HG02588 (cell line): ENCODE results near the gene ZNF558.

Experiments used
- ATAC-seq: cut with Tn5 transposase; IDR thresholded peaks from one replicate; pipeline ENCODE4 v1.9.1; 2021; ENCODE audit warnings: mild to moderate bottlenecking, moderate library complexity; ENCODE audit not compliant: unreplicated experiment

Gene ZNF558

DNA sequence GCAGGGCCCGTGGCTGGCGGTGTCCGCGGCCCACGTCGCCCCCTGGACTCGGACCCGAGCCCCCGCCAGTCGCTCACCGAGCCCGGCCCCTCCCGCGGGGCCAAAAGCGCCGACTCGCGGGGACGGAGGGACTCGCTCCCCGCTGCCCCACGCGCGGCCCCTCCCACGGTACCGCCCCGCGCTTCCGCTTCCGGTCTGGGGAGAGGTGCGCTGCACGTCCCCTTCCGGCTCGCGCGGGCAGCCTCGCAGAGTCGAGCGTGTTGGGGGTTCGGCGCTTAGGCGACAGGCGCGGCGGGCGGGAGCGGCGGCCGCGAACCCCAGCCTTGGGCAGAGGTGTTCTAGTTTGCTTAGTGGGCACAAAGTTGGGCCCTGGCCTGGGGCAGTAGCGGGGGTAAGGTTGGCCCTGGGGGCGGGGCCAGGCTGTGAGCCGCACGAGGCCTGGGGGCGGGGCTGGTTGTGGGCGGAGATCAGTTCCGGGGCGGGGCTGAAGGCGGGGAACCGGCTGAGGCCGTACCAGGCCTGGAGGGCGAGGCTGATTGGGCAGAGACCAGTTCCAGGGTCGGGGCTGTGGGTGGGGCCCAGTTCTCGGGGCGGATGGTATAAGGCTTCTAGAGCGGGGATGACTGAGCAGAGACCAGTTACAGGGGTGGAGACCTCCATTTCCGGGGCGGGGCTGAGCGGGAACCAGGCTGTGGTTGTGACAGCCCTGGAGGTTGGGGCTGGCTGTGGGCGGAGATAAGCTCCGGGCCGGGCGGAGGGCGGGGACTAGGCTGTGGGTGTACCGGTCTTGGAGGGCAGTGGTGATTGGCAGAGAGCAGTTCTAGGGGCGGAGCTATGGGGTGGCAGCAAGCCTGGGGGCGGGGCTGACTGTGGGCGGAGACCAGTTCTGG, at the start of gene ZNF558, which contains the start of gene MBD3L1:
Gene ZNF558 (minus strand): TSS at position 173 of the 890 bp plus-strand sequence. CDS start 9,645 bp downstream, outside the sequence.
Gene MBD3L1 (plus strand): TSS at position 246 of the 890 bp plus-strand sequence. CDS start 10,302 bp downstream, outside the sequence.
- peak; percentile 73 for ATAC-seq

DNA sequence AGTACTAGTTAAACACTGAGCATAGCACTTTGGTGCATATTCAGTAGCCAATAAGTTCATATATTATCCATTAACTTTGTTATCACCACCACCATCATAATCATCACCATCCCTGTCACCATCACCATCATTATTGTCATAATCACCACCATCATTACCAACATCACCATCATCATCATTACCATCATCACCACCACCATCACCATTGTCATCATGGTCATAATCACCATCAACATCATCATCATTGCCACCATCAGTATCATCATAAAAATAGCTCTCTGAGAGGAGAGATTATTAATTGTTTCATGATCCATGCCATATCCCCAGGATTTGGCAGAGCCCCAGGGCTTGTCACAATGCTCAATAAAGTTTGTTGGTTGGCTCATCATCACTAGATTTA, 49.4 kb upstream of the ZNF558 start:
- ATAC-seq, result no peak

- no peak for ATAC-seq
Observed at GRCh38 chr19:8880868-8881488, 48.9 kb upstream of the ZNF558 start.

- no peak for ATAC-seq
Observed at GRCh38 chr19:8877854-8878705, 46.0 kb upstream of the ZNF558 start.

DNA sequence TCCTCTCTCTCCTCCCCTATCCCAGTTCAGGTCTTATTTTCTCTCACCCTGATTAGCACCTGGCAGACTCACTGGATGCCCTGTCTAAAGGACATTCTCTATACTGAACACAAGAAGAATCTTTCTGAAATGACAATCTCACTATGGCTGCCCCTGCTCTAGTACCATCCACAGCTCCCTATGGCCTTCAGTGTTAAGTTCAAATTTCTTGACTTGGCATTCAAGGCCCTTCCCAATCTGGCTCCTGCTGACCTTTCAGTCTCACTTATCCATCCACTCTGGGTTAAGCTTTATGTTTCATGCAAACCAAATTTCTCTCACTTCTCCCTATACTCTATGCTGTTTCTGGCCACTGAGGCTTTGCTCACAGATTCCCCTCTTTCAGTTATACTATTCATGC, 34.2 kb upstream of the ZNF558 start:
- no peak for ATAC-seq

GRCh38 chr19:8858260-8858659, 26.2 kb upstream of the ZNF558 start:
- no peak for ATAC-seq

GRCh38 chr19:8850488-8850887, 18.4 kb upstream of the ZNF558 start:
- ATAC-seq, result no peak

DNA sequence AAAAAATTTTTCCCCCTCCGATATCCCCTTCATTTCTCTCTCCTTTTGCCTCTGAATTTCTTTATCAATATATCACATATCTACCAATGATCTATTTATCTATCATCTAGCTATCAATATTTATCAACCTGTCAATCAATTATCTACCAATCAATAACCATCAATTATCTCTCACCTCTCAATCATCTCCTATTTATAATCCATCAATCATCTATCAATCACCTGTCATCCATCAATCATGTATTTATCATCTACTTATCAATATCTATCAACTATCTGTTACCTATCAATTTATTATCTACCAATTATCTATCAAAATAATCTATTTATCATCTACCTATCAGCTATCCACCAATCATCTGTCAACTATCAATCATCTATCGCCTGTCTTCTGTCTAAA, 17.1 kb upstream of the ZNF558 start:
- no peak for ATAC-seq

DNA sequence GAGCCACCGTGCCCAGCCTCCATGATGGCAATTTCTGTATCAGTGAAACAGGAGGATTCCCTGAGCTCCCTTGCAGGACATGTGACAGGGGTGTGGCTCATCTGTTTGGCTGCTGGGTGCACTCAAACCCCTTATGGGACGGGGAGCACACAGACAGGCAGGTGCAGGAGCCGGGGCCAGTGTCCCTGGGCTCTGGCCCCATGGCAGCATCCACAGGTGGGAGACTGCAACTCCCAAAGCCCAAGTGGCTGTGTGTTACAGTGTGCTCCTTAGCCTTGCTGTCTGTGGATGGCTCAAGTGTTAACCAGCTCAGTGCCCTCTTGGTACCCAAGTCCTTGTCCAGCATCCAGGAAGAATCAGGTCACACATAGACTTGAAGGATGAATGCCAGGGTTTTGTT, 14.7 kb upstream of the ZNF558 start:
- no peak for ATAC-seq

- no peak for ATAC-seq
Observed at GRCh38 chr19:8840708-8841107, 8.6 kb upstream of the ZNF558 start.

DNA sequence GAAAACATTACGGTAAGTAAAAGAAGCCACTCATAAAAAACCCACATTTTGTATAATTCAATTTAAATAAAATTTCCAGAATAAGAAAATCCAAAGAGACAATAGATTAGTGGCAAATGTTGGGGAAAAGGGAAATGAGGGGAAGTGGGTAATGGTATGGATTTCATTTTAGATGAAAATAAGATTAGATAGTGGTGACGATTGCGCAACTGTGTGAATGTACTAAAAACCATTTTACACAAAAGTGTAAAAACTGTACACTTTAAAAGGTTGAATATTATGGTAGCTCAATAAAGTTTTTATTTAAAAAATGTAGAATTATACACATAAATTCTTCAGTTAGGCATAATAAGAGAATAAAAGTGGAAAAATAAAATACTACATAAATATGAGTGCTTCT, 3.8 kb upstream of the ZNF558 start:
- no peak for ATAC-seq

- ATAC-seq, result no peak
Observed at GRCh38 chr19:8835446-8835845, 3.3 kb upstream of the ZNF558 start.

- ATAC-seq, result peak; percentile 16
Observed at GRCh38 chr19:8831832-8832131, 322 bp downstream of the ZNF558 start.

- ATAC-seq, result no peak
Observed at GRCh38 chr19:8831373-8831772, 731 bp downstream of the ZNF558 start.

DNA sequence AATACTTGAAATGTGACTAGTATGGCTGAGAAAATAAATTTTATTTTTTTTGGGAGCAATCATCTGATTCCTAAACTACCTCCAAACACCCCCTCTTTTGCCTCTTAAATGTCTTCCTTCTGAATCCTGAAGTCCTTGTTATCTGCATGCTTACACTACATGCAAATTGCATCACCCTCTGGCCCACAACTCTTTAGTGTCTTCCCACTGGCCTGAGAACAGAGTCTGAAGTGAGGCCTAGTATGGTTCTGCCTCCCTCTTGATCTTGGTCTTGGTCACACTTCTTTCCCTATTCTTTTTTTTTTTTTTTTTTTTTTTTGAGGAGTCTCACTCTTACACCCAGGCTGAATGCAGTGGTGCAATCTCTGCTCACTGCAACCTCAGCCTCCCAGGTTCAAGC, 4.8 kb downstream of the ZNF558 start:
- no peak for ATAC-seq

GRCh38 chr19:8826371-8826770, 5.7 kb downstream of the ZNF558 start:
- no peak for ATAC-seq

DNA sequence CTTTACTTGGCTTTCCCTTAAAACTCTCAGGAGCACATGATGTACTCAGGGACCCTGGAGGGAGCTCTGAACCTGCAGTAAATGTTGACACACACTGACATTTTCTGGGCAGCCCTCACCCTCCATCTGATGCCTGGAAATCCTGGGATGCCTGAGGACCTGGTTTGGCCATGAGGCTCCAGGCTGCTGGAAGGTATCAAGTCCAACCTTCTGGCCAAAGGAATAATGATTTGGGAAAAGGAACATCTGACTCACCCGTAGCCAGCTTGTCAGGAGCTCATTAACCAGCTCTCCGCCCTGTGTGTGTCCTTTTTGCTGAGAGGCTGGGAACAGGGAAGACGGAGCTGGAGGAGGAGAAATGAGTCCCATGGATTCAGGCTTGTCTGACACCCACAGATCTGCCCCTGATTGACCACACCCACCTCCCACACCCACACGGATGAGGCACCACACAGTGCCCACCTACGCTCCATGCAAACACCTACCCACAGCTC, 10.3 kb downstream of the ZNF558 start:
- no peak for ATAC-seq

DNA sequence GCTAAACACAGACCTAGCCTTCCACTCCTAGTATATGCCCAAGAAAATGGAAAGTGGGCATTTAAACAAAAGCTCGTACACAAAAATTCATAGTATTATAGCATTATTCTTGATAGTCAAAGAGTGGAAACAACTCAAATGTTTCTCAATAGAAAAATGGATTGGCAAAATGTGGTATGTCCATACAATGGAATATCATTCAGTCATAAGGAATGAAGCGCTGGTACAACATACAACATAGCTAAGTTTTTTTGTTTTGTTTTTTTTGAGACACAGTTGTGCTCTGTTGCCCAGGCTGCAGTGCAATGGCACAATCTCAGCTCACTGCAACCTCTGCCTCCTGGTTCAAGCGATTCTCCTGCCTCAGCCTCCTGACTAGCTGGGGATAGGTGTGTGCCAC, 11.9 kb downstream of the ZNF558 start:
- no peak for ATAC-seq

GRCh38 chr19:8815780-8816179, 16.3 kb downstream of the ZNF558 start:
- ATAC-seq, result no peak

DNA sequence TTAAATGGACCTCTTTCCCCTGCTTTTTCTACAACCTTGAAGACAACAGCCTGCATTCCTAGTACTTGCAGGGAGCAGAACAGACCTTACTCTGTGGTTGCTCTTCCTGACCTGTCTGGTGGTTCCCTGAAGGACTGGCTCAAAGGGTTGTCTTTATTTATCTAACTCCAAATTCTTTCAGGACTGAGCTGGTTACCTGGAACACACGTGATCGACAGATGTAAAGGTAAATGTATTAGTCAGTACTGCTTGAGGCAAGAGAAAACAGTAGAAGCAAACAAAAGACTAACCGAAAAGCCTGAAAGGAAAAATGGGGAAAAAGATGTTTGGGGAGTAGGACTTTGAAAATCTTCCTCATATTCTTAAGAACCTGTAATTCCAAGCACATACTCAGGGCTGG, 17.9 kb downstream of the ZNF558 start:
- no peak for ATAC-seq
